ENCODE results near the gene BANP.

GRCh38 chr16:87946596-87947347 is 4.5 kb upstream of the BANP start:
- no peak for TF ChIP-seq CTCF (IDR thresholded peaks at IDR 0.05)
- no peak for TF ChIP-seq ZNF416 (CRISPR knock-in tag; IDR thresholded peaks at IDR 0.05)
- no peak for TF ChIP-seq ATF6 (CRISPR knock-in tag; IDR thresholded peaks at IDR 0.05)
- no peak for TF ChIP-seq HMGXB4 (CRISPR knock-in tag; IDR thresholded peaks at IDR 0.05)

Data from WTC11 (cell line).